GM10847 (cell line): ENCODE measurements around the gene ZNF106.

Experiments used
- POLR2A ChIP-seq: IDR thresholded peaks from 2 replicates; pipeline ENCODE4 v1.6.1; 2011; ENCODE audit not compliant: insufficient read length; ENCODE audit errors: extremely low read depth

The ZNF106 gene

DNA sequence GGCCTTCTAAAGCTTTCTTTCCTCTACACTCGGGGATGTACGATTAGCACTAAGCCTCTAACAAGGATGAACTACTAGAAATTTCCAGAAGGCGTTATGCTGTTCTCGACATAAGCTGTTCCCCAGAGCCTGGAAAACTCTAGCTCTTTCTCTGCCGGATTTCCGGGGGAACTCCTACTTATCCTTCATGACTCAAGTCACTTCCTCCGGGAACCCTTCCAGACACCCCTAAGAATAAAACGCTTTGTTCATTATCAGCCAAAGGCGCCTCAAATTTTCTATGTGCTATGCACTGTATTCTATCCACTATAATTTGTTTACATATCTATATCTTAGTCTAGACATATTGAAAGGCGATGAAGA, 4.0 kb upstream of the ZNF106 start:
- TF ChIP-seq POLR2A, result no peak

DNA sequence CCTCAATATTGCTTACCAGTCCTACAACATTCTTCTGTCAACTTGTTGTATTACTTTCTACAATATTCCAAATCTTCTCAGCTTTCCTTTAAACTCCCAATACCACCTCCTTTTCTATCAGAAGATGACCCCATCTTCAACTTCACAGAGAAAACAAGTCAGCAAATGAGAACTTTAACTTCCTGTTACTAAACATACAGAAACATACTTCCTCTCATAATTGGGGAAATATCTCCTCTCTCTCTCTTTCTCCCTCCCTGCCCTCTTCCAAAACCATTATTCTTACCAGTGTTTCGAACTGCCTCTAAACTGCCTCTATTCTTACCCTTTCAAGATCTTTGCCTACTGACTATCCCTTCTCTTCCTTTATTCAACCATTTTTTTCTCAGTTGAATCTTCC, 2.7 kb upstream of the ZNF106 start:
- no peak for TF ChIP-seq POLR2A

DNA sequence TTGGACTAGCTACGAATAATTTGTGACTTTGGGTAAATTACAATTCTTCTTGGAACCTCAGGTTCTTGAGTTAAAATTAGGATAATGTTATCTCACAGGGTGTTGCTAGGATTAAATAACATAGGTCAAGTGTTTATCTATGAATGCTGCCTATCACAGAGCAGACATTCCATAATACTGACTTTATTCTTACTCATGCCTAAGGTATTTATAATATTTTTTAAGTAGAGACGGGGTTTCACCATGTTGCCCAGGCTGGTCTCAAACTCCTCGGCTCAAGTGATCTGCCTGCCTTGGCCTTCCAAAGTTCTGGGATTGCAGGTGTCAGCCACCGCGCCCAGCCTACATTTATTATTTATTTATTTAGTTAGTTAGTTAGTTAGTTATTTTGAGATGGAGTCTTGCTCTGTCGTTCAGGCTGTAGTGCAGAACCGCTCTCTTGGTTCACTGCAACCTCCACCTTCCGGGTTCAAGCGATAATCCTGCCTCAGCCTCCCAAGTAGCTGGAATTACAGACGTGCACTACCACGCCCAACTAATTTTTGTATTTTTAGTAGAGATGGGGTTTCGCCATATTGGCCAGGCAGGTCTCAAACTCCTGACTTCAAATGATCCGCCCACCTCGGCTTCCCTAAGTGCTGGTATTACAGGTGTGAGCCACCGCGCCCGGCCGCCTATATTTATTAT, 741 bp upstream of the ZNF106 start:
- TF ChIP-seq POLR2A, result no peak

DNA sequence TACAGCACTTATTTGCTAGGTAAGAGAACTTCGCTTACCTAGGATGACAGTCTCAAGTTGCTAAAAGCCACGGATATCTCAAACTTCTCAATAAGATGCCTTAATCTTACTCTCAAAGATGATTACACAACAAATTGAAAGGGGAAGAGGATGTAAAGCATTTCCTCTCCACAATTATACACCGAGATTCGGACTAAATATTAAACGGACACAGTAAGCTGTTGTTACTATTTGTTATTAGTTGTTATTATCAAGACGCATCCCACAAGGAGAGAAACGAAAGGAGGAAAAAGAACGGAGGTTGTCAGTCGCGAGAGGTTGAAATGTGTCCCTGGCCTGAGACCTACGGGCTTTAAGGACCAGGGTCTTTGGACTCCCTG, 660 bp downstream of the ZNF106 start:
- TF ChIP-seq POLR2A, result no peak

DNA sequence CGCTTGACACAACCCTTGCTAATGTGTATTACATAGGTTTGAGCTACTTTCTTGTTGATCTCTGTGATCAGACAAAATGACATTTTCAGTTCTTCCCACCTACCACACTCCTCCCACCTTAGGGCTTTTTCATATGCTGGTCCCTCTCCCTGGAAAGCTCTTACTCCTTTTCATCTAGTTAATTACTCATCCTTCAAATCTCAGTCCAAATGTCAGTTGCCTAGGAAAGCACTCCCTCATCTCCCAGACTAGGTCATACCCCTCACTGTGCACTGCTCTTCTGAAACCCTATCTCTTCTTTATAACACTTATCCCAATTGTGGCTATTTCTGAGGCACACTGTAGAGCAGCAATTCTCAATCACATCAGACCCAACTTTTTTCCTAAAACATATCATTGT, 7.3 kb downstream of the ZNF106 start:
- no peak for TF ChIP-seq POLR2A

DNA sequence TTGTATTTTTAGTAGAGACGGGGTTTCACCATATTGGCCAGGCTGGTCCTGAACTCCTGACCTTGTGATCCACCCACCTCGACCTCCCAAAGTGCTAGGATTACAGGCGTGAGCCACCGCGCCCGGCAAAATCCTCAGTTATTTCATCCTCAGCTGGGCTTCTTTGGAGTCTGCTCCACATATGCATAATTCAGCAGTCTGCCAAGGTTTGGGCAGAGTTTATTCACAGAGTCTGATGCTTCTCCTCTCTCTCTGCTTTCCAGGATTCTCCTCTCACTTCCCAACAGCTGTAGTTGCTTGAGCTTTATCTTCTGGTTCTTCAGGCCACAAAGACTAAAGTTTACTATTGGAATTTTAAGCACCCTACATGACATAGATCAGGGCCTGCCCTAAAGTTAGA, 8.2 kb downstream of the ZNF106 start:
- no peak for TF ChIP-seq POLR2A

DNA sequence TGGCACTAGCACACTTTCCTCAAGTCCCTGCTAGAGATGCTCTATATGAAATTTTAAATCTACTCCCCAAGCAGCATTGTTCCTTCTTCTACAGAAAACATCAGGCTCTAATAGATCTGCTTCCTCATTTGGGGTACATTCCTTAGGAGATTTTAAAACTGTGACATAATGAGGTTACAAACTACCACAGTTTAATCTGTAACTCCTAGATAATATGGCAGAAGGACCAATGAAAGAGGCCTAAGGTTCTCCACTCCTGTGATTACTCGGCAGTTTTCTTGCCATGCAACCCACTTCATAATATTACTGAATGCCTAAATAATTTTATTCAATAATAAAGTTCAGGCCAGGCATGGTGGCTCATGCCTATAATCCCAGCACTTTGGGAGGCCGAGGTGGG, 16.1 kb downstream of the ZNF106 start:
- no peak for TF ChIP-seq POLR2A

DNA sequence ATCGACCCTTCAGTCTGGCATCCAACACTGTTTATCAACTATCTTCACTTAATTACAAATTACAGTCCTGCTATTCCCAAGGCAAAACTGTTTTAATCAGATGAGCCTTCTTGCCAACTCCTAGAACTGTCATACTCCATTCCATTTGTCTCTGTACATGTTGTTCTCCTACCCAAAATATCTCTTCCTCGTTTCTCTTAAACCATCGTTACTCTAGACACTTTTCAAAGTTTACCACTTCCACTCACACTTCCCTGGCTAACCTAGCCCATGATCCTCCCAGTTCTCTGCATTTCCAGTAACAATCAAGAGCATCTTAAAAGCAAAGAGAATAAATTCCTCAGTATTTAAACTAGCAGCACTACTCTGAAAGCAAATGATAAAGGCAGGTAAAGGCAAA, 19.9 kb downstream of the ZNF106 start:
- no peak for TF ChIP-seq POLR2A

DNA sequence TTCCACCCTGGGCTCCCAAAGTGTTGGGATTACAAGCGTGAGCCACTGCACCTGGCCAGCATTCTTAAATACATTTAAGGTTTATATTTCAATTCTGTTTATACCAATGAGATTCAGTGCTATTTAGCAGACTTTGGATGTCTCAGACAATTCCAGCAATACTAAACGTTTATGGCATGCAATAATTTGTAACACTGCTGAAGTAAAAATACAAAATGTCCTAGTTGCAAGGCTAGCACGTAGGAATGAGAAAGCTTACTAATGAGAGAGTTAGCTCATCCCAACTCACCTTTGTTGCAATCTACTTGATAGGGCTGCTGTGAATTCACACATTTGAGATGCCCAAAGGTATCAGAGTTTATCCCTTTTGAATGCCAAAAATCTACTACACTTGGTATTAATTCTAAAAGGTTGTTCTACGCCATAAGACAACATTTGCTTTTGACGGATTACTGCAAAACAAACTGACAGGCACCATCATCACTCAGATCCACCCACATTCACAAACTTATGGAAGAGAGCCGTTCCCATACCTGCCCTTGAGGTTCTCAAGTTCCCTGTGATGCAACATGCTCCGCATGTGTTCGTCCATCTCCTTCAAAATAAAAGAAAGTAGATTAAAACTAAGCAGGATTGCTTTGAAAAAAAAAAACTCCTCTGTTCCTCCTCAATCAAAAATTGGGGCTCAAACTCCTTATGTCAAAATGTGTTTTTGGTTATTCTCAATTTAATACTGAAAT, 25.3 kb downstream of the ZNF106 start:
- no peak for TF ChIP-seq POLR2A

DNA sequence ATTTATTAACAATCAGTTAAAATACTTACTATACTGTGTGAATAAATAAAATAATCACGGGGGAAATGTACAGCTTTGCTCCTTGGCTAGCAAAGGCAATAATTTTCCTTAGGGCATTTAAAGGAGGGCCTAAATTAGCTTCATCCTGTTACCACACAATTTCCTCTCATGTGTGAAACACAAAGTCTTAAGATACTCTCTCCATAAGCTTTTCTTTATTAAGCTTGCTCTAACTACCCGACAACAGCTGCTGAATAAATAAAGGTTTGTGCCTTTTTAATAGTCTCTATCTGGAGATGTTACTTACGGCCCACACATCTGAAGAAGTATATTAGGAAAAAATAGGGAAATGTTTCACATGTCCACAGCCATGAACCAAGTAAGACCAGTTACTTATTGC, 29.7 kb downstream of the ZNF106 start:
- no peak for TF ChIP-seq POLR2A

DNA sequence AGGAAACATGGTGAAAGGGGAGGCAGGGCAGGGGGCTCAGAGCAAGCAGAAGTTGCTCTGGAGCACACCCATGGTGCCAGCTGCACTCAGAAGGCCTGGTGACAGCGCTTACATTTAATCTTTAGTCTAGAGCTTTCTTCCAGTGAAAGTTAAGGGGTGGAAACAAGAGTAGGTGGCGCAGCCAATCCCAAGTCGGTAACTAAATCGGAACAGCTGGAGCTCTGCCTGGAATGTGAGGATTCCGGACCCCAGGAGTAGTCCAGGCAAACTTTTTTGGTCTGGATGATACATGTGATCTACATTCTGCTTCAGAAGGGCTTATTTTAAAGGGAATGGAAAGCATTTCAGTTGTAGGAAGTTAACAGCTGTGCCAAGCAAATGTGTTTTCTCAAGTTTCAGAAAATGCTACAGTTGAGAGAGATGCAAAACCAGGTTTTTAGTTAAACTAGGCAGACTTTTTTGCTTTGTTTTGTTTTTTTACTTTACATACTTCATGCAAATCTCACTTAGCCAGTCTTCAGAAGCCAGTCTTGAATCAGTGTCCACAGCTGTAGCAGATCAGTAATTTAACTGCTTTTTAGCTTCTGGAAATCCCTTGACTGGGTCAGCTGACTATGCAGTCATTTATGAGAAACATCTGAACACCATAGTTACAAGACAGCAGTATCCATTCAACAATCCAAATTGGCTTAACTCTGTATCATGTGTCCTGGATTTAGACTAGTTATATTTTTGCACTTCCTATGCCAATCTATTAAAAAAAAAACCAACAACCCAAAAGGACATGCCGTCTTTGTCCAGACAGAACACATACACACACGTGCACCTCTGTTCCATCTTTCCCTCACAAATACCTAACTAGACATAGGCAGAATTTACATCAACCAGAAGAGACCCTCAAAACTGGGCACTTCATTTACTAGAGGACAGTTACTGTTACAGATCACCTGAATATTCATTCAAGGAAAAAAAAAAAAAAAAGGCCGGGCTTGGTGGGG, 33.2 kb downstream of the ZNF106 start:
- TF ChIP-seq POLR2A, result no peak

DNA sequence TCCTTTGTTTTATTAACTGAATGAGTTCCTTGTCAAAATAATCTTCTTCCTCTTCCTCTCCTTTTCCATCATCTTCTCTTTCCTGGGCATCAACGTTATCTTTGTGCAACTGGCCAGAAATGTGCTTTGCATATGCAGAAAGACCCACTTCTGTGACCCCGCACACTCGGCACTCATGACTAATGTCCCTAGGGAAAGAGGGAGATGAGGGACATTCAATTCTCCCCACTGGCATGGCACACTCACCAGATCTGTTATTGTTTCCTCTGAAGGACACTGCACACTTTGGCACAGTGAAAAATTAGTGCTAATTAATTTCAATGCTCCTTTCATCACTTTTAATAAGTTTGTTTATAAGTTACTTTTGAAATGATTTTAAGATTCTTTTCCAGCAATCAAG, 34.0 kb downstream of the ZNF106 start:
- no peak for TF ChIP-seq POLR2A

DNA sequence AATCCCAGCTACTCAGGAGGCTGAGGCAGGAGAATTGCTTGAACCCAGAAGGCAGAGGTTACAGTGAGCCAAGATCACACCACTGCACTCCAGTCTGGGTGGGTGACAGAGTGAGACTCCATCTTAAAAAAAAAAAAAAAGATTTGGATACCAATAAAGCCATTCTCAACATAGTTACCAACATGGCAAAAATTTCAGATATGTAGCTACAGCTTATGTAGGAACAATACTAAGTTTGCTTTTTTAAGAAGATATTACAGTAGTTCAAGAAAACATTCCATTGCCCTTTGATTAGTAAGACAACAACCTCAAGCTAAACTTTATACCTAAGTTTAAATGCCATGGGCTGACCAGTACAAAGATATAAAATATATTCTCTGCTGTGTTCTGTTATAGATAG, 34.4 kb downstream of the ZNF106 start:
- TF ChIP-seq POLR2A, result no peak

DNA sequence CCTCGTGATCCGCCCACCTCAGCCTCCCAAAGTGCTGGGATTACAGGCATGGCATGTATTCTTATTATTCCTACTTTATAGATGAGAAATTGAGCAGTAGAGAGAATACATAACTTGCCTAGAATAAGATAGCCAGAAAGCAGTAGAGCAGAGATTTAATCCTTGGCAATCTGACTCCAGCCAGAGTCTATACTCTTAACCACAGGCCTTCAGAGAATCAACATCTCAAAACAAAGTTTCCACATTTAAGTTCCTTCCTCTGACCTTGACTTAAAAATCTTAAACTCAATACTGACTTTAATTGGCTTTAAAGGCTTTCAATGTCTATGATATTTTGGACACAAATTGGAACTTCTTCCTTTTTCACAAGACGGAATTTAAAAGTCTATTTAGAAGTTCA, 37.1 kb downstream of the ZNF106 start:
- no peak for TF ChIP-seq POLR2A

DNA sequence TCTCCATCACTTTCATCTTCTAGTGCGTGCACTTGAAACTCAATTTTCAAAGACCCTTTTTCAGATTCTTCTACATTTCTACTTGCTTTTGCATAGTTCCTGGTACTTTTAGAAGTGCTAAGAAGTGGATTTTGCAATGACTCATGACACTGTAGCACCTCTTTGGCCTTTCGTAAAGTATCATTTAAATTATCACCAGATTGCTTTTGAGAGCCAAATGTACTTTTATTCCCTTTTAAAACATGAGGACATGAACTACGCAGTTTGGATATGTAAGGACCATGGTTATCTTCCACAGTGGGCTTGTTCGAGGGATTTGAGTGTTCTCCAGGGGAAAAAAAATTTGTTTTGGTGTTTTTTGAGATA, 40.5 kb downstream of the ZNF106 start:
- TF ChIP-seq POLR2A, result no peak
